ENCODE measurements around the gene CACNA1C.
A peak's percentile ranks its signal among the peaks of the same experiment; 100 is the strongest.
"Not testable (repeated sequence)": the region's sequence is repeated elsewhere in the genome, so short reads cannot be mapped to it uniquely, and the experiment has no call there.

Gene CACNA1C

GRCh38 chr12:2461645-2462044, 408.9 kb downstream of the CACNA1C start:
- DNase-seq, result no peak

GRCh38 chr12:2462087-2462486, 409.3 kb downstream of the CACNA1C start:
- no peak for DNase-seq

GRCh38 chr12:2463719-2464118, 410.9 kb downstream of the CACNA1C start:
- DNase-seq, result no peak

- no peak for DNase-seq
Observed at GRCh38 chr12:2465681-2466080, 412.9 kb downstream of the CACNA1C start.

GRCh38 chr12:2466211-2466610, 413.4 kb downstream of the CACNA1C start:
- DNase-seq, result no peak

- no peak for DNase-seq
Observed at GRCh38 chr12:2467447-2468195, 414.8 kb downstream of the CACNA1C start.

- DNase-seq, result no peak
Observed at GRCh38 chr12:2475984-2476383, 423.2 kb downstream of the CACNA1C start.

GRCh38 chr12:2477009-2477766, 424.4 kb downstream of the CACNA1C start:
- peak; percentile 12 for DNase-seq

GRCh38 chr12:2479851-2480535, 427.2 kb downstream of the CACNA1C start:
- DNase-seq, result no peak

- no peak for DNase-seq
Observed at GRCh38 chr12:2481346-2481745, 428.6 kb downstream of the CACNA1C start.

- DNase-seq, result no peak
Observed at GRCh38 chr12:2481951-2482350, 429.2 kb downstream of the CACNA1C start.

GRCh38 chr12:2482938-2483660, 430.3 kb downstream of the CACNA1C start:
- DNase-seq, result peak; percentile 55

- DNase-seq, result no peak
Observed at GRCh38 chr12:2483713-2484112, 430.9 kb downstream of the CACNA1C start.

- no peak for DNase-seq
Observed at GRCh38 chr12:2484141-2484776, 431.5 kb downstream of the CACNA1C start.

- DNase-seq, result no peak
Observed at GRCh38 chr12:2485681-2486080, 432.9 kb downstream of the CACNA1C start.

GRCh38 chr12:2486796-2487195, 434.0 kb downstream of the CACNA1C start:
- DNase-seq, result no peak

- DNase-seq, result no peak
Observed at GRCh38 chr12:2487278-2487677, 434.5 kb downstream of the CACNA1C start.

GRCh38 chr12:2488131-2488530, 435.3 kb downstream of the CACNA1C start:
- no peak for DNase-seq

GRCh38 chr12:2488596-2488995, 435.8 kb downstream of the CACNA1C start:
- DNase-seq, result no peak

- no peak for DNase-seq
Observed at GRCh38 chr12:2489275-2489674, 436.5 kb downstream of the CACNA1C start.

GRCh38 chr12:2490831-2491230, 438.0 kb downstream of the CACNA1C start:
- DNase-seq, result no peak

GRCh38 chr12:2491349-2491748, 438.6 kb downstream of the CACNA1C start:
- not testable (repeated sequence) for DNase-seq
